ENCODE data around the gene PUSL1. TPM values are rescaled to one million over a fixed set of nuclear protein-coding genes. Genes with fewer than 3 reads are reported as not detected.

Gene PUSL1
- total RNA-seq, 1 experiment from 2014 or later, result 38.0 TPM

DNA sequence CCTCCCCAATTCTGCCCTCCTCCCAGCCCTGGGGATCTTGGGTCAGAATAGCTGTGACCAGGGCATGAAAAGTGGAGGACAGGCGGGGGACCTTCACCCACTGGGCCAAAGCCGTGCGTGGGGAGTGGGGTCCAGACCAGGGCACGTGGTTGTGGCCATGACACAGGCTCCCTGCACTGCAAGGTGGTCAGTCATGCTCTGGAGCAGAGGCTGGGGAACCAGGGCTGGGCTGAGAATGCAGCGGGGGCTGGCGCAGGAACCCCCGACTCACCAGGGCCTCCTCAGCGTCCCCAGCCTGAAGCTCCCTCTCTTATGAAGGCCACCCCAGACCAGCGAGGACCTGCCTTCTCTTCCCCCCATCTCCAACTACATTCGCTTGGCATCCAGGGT lies 38.1 kb downstream of the PUSL1 start:
- peaks cover 3% of the 10 kb centered on the region for H4K20me1 ChIP-seq (ENCODE audit: control insufficient read depth, insufficient read depth, insufficient read length)
- H3K9me3 Mint-ChIP-seq, result no peaks in the 10 kb centered on the region
- WGBS (ENCODE audit: extremely low coverage, insufficient read length, low lambda C conversion rate), result no CpG with 5 or more reads among the region's 10 CpGs

More for the DNA sequence above, 38.1 kb downstream of the PUSL1 start:
- no peaks in the 10 kb centered on the region; the same call in 1 of the 2 replicates for H3K4me1 ChIP-seq (ENCODE audit: insufficient read depth, low read length)
- H3K79me1 ChIP-seq (ENCODE audit: insufficient read depth, low read depth, low read length, poor library complexity, severe bottlenecking), result peaks cover 13% of the 10 kb centered on the region
- peaks cover 3% of the 10 kb centered on the region; the same call in 1 of the 2 replicates for H3K79me2 ChIP-seq (ENCODE audit: insufficient read depth, low read length)
- Mint-ChIP-seq H3K4me1 (peaks cover 6 to 17% of the 10 kb centered on the region in 2 experiments), H3K27ac (no peak overlapping the region), H3K36me3 (ENCODE audit: insufficient read depth in 1 of 3, low read depth in 3 of 3) (peaks cover 6 to 8% (median 7%) of the 10 kb centered on the region in 3 experiments; a peak in 6 of 7 replicates), H3K4me3 (no peak overlapping the region; a peak in 1 of 5 replicates), H3K27me3 (ENCODE audit: low read depth) (no peaks in the 10 kb centered on the region)
- no peak overlapping the region for H3K18ac ChIP-seq (ENCODE audit: insufficient read length, low read depth, low read length)
- no peak for DNase-seq
- H2AK5ac ChIP-seq (ENCODE audit: insufficient read length, low read length), result no peak overlapping the region
- H3K56ac ChIP-seq (ENCODE audit: insufficient read length, low read depth, low read length), result no peak overlapping the region
- no peak overlapping the region for H2BK15ac ChIP-seq (ENCODE audit: low read depth, low read length)
- H3K14ac ChIP-seq (ENCODE audit: insufficient read depth, low read length), result no peak overlapping the region
- no peak overlapping the region for H3K23ac ChIP-seq (ENCODE audit: insufficient read length, low read depth, low read length)
- H2AFZ ChIP-seq (ENCODE audit: low read length), result no peak overlapping the region
- no peaks in the 10 kb centered on the region for H3K27me3 ChIP-seq (ENCODE audit: insufficient read depth, low read length)
- no peak overlapping the region for H4K5ac ChIP-seq (ENCODE audit: insufficient read length, low read depth, low read length)
- H2BK5ac ChIP-seq (ENCODE audit: insufficient read length, low read length), result no peak overlapping the region
- no peak overlapping the region for H3T11ph ChIP-seq (ENCODE audit: low read length)
- no peak overlapping the region for H2BK120ac ChIP-seq (ENCODE audit: low read depth, low read length, poor library complexity, severe bottlenecking)
- no peak overlapping the region for H3K27ac ChIP-seq (ENCODE audit: insufficient read length, low read depth, low read length)
- H3K4me2 ChIP-seq (ENCODE audit: insufficient read depth, insufficient read length, low read length), result no peak overlapping the region
- no peaks in the 10 kb centered on the region for H3K9me3 ChIP-seq (ENCODE audit: control insufficient read depth, low read depth, low read length)
- no peak overlapping the region for H3K4ac ChIP-seq (ENCODE audit: low read depth, low read length)
- no peak overlapping the region for H2BK12ac ChIP-seq (ENCODE audit: insufficient read length, low read depth, low read length)
- H3K9ac ChIP-seq (ENCODE audit: extremely low read depth, insufficient read length, low read length), result no peak overlapping the region
- H4K8ac ChIP-seq (replicated peaks; ENCODE audit: insufficient read length, low read depth, low read length), result no peak overlapping the region
- H2BK20ac ChIP-seq (ENCODE audit: low read depth, low read length, poor library complexity, severe bottlenecking), result no peak overlapping the region
- H4K91ac ChIP-seq (ENCODE audit: insufficient read length, low read depth, low read length), result no peak overlapping the region
- TF ChIP-seq, protein P1, sequence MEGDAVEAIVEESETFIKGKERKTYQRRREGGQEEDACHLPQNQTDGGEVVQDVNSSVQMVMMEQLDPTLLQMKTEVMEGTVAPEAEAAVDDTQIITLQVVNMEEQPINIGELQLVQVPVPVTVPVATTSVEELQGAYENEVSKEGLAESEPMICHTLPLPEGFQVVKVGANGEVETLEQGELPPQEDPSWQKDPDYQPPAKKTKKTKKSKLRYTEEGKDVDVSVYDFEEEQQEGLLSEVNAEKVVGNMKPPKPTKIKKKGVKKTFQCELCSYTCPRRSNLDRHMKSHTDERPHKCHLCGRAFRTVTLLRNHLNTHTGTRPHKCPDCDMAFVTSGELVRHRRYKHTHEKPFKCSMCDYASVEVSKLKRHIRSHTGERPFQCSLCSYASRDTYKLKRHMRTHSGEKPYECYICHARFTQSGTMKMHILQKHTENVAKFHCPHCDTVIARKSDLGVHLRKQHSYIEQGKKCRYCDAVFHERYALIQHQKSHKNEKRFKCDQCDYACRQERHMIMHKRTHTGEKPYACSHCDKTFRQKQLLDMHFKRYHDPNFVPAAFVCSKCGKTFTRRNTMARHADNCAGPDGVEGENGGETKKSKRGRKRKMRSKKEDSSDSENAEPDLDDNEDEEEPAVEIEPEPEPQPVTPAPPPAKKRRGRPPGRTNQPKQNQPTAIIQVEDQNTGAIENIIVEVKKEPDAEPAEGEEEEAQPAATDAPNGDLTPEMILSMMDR (conservative IDR thresholded peaks at IDR 0.05), result no peak
- H3K23me2 ChIP-seq (ENCODE audit: insufficient read length, low read depth, low read length, poor library complexity, severe bottlenecking), result peaks cover 9% of the 10 kb centered on the region

Data from H9 (cell line).